Hematopoietic multipotent progenitor cell treated with erythropoietin and hydrocortisone succinate and interleukin-3 and kit ligand, for 6 days (in vitro differentiated cells): ENCODE measurements around the gene TMC1.
A peak's percentile ranks its signal among the peaks of the same experiment; 100 is the strongest.

Experiments
- DNase-seq: peaks from one replicate; pipeline ENCODE4 v3.0.0-alpha.2; 2015

The TMC1 gene

DNA sequence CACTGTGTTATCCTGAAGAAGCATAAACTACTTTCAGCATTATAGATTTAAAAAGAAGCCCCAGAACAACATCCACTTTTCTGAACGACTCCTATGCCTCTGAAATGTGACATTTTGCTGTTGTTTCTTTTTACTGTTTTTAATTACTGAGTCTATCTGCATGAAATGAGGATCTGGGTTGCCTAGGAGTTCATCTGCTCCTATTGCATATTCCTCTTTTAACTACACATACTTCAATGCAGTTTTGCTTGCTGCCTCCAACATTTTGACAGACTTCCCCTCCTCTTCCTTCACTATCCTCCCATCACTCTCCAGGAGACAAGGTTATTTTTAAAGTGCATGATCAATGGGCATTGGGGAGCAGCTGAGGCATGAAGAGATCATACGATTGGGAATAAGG is 164.5 kb downstream of the TMC1 start:
- no peak for DNase-seq

DNA sequence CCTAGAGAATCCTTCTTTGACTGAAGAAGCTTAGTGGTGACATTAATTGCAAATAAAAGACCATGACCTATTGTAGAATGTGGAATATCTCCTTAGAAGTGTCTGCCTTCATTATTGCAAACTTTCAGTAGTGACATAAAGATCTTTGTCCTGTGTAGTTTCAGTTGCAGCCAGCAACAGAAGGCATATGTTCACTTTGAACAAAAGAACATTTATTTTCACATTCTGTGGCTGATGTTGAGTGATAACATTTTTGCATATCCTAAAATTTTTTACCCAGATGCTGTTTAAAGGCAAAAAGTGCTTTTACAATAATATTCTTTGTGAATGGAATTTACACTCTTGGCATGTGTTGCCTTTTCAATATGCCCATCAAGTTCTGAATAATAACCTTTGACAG is 165.9 kb downstream of the TMC1 start:
- no peak for DNase-seq

DNA sequence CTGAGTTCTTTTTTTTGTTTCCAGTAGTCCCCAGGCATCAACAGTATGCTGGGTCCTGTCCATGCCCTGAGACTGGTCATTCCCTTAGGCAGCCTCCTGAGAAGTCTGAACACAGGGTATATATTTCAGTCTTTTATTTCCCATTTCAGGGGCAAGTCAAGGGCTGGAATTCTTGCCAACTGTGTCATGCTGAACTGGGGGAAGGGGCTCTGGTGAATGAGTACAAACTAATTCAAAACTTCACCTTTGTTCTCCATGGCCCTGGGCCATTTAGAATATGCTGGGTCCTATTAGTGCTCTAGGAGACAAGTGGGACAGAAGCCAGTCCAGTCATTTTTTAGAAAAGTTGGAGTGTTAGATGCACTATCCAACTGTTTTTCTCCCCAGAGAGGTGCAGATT is 170.3 kb downstream of the TMC1 start:
- DNase-seq: no peak

DNA sequence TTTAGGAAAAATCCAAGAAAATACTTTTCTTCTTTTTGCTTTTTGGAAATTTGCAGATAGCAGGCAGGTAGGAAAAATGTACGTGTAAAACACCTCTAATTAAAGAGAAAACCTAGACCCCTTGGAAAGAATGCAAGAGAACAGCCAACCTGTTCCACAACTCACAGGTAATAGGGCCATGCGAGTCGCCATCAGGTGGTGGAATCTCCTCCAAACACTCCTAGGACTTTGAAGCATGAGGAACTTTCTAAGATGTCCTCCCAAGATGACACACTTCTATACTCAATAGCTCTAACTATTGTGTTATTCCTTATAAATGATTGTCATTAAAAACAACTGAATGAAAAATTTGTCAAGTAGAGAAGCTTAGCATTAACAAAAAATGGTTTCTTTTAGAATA is 174.0 kb downstream of the TMC1 start:
- DNase-seq: no peak

DNA sequence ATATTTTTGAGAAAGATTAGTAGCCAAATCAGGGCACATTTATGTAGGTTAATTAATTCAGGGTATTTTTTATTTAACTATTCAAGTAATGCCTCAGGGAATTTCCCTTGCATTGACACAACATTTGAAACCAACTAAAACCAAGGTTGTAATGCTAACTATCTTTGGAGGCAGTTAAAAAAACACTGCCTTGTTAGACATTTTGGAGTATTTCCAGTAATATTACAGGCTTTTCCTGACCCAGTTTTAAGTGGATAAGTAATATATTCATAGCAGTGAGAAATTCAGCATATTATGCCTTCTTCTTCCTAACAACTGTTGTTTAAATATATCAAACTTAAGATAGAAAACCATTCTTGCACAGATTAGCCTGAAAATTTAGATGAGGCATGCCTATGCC is 175.1 kb downstream of the TMC1 start:
- DNase-seq: no peak

DNA sequence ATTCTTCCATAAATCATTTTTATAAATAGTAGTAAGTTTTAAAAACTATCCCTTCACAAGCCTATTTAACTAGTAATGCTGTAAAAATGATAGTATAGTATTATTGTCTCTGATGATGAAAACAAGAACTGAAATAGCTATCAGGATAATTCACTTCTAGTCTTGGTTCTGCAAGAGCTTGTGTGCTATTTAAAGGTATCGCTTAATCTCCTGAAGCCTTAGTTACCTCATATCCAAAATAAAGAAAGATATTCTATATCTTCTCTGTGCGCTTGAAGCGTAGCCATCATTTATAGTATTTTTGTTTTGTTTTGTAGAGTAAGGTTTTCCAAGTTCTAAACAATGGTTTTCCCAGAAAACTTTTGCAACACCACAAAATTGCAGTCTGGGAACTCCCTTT is 180.1 kb downstream of the TMC1 start:
- DNase-seq: no peak

DNA sequence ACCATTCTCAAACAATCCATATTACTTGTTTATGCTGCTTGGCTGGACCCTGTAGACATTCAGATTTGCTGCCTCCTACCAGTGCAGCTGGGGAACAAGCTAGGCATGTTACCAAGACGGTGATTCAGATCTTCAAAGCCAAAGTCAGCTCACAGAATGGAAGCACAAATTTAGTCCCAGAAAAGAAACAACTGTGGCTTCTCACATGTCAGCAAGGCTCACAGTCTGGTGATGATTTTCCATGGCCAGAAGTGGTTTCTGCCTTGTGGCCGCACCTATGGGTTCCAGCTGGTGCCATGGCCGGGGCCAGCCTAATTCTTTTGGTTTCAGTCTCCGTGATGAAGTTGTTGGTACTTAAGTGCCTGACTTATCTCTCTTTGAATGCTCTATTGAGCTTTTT is 182.2 kb downstream of the TMC1 start:
- no peak for DNase-seq

DNA sequence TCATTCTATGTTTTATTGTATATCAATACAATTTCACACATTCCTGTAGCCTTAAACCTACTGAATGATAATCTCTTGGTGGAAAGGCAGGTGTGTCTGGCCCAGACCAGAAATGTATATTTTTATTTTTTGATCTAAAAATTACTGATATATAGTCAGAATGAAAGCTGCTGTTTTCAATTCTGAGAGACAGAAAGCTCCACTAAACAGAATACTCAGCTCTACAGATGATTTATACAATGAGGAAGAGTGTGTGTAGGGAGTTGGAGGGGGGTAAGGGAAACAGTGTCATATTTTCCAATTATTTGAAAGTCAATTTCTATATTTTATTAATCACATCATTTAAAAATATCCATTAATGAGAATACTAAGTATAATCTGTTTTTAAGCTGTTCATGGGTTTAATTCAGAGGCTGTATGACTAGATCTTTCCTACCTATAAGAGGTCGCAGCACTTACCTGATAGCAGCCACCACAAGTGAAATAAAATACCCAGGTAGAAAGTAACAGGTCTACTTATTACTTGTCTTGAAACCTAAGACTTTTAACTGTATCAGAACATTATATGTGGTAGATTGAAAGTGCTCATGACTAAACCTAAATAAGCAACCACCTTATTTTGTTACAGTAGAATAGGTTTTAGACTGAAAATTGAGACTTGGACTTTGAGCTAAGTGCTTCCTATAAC is 183.4 kb downstream of the TMC1 start:
- DNase-seq: no peak

DNA sequence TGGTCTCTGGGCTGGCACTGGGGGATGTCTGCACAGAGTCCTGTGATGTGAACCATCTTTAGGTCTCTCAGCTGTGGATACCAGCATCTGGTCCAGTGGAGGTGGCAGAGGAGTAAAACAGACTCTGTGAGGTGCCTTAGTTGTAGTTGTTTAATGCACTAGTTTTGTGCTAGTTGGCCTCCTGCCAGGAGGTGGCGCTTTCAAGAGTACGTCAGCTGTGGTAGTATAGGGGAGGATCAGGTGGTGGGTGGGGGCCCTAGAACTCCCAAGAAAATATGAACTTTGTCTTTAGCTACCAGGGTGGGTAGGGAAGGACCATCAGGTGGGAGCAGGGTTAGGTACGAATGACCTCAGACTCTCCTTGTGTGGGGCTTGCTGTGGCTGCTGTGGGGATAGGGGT is 197.1 kb downstream of the TMC1 start:
- DNase-seq: peak; percentile 5

DNA sequence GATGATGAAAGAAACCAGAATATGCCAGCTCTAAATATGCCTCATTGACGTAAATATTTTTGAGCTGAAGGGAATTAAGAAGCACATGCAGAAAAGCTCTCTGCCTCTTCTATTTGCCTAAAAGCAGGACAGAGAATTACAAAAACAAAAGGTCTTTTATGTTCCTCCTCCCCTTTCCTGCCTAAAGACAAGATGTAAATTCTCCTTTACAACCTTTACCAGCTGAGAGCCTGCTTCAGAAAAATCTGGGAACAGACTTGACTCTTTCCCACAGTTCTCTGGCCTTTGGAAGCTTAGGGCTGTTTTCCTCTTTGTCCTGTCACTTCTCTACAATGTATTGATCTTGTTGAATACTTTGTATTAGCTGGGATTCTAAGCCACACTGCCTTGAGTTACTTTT is 199.7 kb downstream of the TMC1 start:
- DNase-seq: no peak

DNA sequence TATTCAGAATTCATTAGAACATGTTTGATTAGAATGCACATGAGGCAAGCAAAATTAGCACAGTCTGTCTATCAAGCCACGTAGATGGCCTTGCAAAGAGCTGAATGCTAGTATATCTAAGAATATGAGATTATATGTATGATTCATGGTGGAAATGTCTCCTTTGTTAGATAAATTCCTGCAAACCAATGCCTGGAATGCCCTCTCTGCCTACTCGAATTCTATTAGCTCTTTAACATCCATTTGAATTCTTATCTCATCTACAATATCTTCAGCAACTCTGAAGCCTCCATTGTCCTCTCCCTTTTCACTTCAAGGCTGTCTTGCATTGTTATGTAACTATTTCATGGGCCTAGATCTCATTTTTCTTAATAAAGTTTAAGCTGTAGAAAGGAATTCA is 205.5 kb downstream of the TMC1 start:
- no peak for DNase-seq

DNA sequence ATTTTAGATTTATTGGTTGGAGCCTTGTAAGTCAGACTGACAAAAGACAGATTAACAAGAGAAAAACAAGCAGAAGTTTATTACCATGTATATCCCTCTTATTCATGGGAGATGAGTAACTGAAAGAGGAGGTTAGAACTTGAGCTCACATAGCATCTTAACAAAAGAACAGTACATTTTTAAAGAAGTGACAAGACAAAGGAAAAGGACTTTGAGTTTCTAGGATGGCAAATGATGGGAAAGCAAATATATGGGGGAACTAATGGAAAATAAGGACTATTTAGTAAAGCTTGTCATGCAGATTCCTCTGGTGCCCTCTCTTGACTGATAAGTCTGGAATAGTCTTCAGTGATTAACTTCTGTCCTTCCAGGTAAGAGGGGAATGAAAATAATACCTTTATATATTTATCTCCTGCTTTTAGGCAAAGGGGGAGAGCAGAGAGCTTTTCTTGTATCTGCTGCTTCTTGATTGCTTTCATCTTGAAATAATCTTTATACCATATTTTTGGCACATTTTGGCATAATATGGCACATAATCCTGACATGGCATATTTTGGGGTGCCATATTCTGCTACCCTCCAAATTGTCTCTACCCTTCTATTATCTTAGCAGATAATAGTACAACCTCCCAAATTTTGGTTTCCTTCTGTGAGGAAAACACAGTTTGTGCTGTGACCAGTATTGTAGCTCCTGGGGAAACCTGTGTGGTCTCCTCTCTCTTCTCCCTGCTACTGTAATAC is 206.8 kb downstream of the TMC1 start:
- no peak for DNase-seq

DNA sequence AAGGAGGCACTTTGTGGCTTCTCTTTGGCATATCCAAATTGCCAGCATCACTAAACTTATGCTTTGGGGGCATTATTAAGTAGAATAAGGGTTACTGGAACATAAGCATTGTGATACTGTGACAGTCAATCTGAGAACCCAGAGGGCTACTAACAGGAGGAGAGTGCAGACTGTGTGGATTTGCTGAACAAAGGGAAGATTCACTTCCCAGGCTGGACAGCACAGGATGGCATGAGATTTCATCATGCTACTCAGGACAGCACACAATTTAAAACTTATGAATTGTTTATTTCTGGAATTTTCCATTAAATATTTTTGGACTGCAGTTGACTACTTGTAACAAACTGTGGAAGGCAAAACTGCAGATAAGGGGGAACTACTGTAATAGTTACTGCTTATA is 212.5 kb downstream of the TMC1 start:
- no peak for DNase-seq

DNA sequence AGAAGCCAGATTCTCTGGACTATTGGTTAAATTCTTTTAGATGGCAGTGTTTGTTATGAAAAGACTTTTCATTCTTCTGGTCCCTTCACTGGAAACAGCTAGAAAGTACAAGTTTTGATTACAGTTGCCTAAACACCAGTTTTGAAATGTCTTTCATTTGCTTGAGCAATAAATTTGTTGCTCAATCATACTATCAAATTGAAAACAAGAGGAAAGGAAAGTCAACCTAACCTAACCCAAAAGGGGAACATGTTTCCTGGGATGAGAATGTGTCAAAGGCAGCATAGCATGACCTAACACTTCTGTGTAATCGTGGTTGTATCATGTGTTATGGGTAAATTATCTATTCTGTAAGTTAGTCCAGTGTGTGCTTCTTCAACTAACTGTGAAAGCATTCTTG is 213.2 kb downstream of the TMC1 start:
- DNase-seq: peak; percentile 19

DNA sequence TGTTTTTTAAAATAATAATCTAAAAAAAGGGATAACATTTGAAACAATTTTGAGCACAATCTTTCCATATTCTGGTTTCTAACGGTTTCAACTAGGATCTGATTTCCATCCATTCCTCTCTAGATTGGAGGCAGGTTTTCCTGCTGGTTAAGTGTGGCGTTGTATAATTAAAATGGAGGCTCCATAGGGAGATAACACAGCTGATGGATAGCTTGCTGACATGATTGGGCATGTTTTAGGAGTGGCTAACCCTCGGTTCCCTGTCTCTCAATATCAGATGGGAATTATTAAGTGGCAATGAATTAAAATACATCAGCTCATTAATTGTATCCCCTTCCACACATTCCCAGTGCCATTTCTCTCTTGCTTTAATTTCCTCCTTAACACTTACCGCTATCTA is 222.4 kb downstream of the TMC1 start:
- DNase-seq: no peak

DNA sequence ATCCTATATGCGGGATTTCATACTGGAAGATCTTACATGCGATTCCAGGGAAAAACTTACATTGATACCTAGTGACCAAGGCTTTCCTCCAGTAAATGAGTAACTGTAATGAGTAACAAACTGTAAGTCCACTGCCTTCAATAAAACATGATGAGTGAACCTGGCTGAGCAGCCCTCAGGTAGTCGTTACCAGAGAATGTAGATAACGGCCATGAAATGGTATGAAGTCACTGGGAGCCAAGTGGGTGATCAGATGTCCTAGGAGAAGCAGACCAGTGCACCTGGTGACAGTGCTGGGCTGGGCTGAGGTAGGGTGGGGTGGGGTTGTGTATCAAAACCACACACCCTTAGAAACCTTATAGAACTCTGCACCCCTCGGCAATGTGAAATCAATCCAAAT is 227.9 kb downstream of the TMC1 start:
- no peak for DNase-seq

DNA sequence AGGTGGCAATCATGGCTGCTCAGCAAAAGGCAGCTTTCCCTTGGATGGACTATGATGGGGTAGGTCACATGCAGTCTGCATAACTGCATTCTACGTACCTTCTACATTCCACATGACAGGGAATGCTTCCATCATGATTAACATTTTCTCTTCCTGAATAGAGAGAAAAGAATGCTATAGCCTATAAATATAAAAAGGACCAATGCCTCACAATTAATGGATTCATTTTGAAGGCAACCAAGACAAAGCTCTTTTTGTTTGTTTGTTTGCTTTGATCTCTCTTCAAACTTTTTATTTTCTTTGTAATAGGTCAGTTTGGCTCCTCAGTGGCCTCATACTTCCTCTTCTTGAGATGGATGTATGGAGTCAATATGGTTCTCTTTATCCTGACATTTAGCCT is 230.1 kb downstream of the TMC1 start:
- no peak for DNase-seq

DNA sequence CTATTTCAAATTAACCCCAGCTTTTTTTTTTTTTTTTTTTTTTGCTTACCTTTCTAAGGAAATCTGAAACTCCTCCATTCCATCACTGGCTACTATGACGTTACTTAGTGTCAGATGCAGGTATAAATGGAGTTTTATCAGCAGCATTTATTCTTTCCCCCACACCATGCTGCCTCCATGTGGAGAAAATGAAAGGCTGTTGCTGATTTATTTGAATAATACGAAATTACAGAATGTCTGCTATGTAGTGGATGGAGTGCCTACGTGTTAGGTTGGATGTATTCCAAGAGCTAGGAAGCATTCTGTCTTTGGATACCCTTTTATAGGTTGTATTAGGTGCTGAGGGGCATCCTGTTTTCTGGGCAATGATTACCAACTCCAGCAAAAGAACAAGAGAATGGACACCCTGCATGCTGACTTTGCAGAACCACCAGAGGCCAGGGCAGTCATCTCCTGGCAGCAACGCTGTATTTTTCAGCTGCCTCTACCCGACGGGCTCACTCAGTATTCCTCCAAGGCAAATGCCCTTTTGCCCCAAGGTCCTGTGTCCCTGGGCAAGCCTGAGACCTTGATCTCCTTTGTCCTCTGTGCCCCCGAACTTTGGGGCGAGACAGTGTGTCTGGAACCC is 232.0 kb downstream of the TMC1 start:
- DNase-seq: no peak

DNA sequence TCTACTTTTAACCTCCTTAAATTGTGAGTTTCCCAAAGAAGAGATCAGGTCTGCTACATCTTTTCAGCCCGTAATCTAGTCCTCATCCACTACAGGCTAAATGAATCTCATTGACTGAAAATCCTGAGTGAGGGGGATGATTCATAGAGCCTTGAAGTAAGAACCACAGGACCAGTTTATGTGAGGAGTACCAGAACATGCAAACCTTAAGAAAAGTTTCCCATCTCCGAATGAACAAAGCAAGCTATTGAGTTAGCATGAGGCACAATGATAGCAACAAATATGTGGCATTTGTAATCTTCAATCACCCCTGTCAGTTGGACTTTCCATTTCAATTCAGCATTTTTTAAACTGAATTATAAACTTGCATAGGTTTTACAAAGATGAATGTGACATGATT is 234.4 kb downstream of the TMC1 start:
- no peak for DNase-seq

DNA sequence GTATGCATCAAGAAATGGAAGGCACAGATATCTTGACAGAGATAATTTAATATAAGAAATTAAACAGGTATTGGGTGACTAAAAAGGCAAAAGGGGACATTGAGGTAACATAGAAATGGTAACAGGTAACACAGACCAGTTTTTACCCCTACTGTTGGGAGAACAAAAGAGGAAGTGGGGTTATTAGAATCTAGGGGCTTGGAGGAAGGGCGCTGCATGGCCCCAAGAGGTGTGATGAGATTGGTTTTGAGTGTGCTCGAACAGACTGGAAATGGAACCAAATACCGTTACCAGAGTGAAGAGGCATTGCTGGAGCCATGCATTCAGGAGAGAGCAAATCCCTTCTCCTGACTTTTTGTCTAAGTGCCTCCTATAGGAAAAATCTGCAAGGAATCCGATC is 237.5 kb downstream of the TMC1 start:
- DNase-seq: no peak

DNA sequence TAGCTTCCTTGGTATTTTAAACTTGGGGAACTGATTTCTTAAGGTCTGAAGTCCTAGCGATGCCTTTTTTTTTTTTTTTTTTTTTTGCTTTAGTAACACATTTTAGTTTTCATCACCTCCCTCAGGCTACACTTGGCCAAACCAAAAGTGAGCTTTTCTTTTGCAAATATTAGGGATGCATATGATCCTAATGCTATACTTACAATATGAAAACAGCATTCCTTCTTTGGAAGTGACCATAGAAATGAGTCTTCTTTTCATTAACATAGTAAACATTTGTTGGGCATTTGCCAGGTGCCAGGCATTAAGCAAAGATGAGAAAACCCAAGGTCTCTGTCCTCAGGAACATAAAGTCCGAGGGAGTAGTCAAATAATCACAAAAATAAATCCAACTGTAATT is 241.6 kb downstream of the TMC1 start:
- no peak for DNase-seq

DNA sequence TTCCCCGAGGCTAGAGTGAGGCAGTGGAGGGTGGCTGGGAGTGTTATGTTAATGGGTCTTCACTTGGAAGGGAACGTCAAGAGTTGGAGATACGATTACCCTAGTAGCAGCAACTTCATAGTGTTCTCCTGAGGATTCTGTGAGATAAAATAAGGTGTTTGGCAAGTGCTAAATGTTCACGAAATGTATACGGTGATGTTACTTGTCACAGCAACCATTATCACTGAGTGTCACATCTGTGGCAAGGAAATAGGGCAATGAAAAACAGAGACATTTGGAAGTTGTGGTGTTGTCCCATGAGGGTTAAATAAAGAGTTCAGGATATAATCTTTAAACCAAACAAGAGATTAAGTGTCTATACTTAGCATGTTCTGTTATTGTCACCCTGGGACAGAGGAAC is 248.1 kb downstream of the TMC1 start:
- no peak for DNase-seq

DNA sequence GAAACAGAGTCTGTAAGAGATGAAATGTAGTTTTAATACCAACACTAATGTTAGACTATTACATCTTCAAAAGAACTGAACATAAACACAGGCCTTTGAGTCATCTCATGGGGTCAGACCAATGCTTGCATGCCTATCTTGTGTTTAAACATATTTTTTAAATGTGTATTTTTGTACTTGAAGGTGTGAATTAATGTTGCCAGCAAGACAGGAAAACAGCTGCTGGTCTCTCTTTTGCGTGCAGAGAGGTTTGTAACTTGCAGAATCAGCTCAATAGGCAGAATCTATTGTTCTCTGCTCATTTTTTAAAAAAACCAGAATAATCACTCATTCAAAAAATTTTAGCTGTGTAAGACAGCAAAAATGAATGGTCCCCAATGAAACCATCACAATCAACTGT is 251.3 kb downstream of the TMC1 start:
- no peak for DNase-seq

DNA sequence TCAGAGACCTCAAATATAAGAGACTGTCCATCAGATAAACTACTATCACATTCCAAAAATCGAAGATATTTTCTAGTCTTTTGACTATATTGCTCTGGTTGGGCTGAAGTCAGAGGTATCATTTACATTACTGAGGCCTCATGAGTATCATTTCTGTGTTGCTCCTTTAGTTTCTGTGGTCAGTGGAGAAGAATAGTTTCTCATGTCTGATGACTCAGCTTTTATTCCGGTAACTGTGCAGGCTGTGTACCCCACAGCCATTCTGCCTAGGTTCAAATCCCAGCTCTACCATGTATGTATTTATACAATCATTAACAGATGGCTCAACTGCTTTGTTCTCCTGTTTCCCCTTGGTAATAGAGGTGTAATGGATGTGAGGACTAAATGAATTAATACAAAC is 252.2 kb downstream of the TMC1 start:
- no peak for DNase-seq

DNA sequence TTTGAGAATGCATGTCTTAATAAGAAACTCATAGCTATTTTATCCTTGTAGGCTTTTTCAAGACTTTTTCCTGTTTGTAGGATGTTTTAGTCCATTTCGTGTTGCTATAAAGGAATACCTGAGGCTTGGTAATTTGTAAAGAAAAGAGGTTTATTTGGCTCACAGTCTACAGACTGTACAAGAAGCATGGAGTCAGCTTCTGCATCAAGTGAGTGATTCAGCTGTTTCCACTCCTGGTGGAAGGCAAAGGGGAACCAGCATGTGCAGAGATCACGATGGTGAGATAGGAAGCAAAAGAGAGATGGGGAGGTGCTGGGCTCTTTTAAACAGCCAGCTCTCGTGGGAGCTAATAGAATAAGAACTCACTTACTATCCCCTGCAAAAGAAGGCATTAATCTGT is 254.2 kb downstream of the TMC1 start:
- DNase-seq: peak; percentile 2
